Raji (cell line): ENCODE data around the gene ZNF140.

Experiments used
- POLR2A ChIP-seq: IDR thresholded peaks from 2 replicates; pipeline ENCODE4 v1.6.1; 2011; ENCODE audit warnings: low read depth, low read length, control low read depth; ENCODE audit not compliant: insufficient read depth

Gene ZNF140

GRCh38 chr12:133107121-133107520, 26.4 kb downstream of the ZNF140 start:
- no peak for TF ChIP-seq POLR2A

- TF ChIP-seq POLR2A, result no peak
Measured at GRCh38 chr12:133108150-133108549, 27.4 kb downstream of the ZNF140 start.

DNA sequence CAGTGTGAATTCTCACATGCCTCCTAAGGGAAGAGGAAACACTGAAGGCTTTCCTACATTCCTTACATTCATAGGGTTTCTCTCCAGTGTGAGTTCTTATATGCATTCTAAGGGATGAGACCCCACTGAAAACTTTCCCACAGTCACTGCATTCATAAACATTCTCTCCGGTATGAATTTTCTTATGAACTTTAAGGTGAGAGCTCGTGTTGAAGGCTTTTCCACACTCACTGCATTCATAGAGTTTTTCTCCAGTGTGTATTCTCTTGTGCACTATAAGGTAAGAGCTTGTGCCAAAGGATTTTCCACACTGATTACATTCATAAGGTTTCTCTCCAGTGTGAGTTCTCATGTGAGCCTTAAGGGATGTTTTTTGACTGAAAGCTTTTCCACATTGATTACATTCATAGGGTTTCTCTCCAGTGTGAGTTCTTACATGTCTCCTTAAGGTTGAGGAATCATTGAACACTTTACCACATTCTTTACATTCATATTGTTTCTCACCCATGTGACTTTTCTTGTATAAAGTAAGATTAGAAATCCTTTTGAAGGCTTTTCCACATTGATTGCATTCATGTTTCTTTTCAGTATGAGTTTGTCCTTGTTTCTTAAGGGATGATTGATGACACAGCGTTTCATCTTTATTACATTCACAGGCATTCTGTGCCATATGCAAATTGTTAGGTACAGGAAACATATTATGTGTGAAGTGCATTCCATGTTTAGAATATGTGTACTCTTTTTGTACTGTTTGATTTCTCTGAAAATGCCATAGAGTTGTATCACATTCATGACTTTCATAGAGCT, 39.9 kb downstream of the ZNF140 start:
- TF ChIP-seq POLR2A, result no peak

- no peak for TF ChIP-seq POLR2A
Measured at GRCh38 chr12:133124674-133125073, 44.0 kb downstream of the ZNF140 start.

DNA sequence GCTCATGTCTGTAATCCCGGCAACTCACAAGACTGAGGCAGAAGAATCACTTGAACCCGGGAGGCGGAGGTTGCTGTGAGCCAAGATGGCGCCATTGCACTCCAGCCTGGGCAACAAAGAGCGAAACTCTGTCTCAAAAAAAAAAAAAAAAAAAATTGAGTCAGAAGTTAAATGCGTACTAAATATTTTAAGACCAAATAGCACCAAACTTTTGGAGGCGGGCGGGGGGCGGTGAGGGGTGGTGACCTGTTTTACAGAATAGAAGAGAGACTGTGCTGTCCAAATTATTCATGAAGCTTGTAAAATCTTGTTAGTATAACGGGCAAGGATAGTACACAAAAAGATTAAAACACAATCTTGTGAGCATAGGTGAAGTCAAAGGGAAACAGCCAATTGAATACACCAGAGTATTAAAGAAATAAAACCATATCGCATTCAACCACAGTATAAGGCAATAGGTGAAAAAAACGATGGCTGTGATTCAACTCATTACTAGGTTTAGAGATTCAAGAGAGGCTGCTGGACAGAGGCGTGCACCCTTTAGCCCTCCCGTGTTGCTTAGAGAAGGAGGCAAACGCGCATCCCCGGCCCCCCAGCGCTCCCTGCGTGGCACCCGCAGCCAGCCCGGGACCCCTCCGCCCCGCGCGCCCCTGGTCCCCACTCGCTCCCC, 48.8 kb downstream of the ZNF140 start:
- TF ChIP-seq POLR2A, result no peak

DNA sequence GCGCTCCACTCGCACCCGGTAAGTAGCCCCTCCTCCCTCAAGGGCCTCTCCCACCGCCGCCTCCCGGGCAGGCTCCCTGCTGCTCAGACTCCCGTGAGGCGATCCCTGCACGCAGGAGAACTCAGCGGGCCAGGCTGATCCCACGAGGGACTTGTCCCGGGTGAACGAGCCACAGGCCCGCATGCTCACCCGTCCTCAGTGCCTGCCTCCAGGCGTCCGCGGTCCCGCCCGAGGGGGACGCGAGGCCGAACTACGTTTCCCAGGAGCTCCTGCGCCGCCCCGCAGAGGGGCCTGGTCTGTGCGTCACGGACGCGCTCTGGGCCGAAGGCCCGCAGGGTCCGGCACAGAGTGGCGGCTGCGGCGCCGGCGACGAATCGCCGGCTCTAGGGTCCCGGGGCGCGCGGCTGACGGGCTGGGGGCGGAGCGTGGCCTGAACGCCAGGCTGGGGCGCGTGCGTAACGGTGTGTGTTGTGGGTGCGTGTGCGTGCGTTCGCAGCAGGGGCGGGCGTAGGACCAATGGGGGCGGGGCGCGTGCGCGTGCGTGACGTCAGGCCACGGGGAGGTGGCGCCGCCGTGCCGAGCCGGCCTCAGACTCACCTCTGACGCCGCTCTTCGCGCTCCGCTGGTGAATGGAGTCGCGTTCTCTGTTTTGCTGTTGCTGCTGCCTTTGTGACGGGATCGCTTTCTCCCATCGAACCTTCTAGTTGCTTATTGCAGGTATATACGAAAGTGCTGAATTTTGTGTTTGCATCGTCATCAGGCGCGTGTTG, 49.5 kb downstream of the ZNF140 start, which contains the start of the genes ZNF10 and ZNF891:
ZNF10 (plus strand) TSS at position 590 of the 770 bp plus-strand sequence. CDS start 13,866 bp downstream, outside the sequence.
ZNF891 (minus strand) TSS at position 237 of the 770 bp plus-strand sequence. CDS start 8,356 bp downstream, outside the sequence.
- no peak for TF ChIP-seq POLR2A

DNA sequence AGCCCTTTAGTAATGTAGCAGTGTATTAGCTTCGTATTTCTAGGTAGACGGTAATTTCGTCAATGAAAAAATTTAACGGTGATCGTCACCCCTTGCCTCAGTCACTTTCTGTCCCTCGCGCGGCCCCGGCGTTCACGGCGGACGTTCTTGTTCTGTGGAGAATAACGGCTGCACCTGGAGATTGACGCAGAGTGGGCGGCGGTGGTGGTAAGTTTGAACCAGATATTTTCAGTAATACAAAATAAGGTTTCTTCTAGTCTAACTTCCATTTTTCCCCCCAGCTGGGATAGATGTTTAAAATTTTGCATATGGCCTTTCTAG, 50.0 kb downstream of the ZNF140 start:
- TF ChIP-seq POLR2A, result no peak

DNA sequence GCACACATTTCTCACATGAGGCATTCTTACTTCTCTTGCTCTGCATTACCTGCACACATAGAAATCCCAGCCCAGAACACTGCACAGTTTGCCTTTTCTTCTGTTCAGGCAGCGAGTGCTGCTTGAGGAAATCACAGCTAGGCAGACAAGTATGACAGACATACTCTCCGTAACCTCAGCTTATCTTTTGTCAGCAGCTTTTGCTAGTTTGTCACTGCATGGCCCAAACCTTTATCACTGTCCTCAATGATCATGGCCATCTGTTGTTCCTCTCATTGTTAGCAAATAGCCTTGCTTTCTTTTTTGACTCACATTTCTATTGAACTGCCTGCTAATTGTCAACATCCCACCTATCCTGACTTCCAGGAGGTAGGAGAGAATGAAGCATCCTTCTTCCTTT, 55.0 kb downstream of the ZNF140 start:
- TF ChIP-seq POLR2A, result no peak

GRCh38 chr12:133145981-133146380, 65.3 kb downstream of the ZNF140 start:
- TF ChIP-seq POLR2A, result no peak

DNA sequence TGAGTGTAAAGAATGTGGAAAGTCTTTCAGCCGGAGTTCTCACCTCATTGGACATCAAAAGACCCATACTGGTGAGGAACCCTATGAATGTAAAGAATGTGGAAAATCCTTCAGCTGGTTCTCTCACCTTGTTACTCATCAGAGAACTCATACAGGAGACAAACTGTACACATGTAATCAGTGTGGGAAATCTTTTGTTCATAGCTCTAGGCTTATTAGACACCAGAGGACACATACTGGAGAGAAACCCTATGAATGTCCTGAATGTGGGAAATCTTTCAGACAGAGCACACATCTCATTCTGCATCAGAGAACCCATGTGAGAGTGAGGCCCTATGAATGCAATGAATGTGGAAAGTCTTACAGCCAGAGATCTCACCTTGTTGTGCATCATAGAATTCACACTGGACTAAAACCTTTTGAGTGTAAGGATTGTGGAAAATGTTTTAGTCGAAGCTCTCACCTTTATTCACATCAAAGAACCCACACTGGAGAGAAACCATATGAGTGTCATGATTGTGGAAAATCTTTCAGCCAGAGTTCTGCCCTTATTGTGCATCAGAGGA, 75.5 kb downstream of the ZNF140 start:
- TF ChIP-seq POLR2A, result no peak
